Spleen (tissue), 11 donors: ENCODE results near the gene EIF2B2. TPM values are rescaled to one million over a fixed set of nuclear protein-coding genes. Genes with fewer than 3 reads are reported as not detected.
A peak's percentile ranks its signal among the peaks of the same experiment; 100 is the strongest.

Experiments
- DNase-seq: peaks from one replicate; pipeline ENCODE4 v3.0.0-alpha.2; 2020
- H3K27ac ChIP-seq, 8 donors: fragments of 200-600 bp; sonication (generic) in 7 of 8; 1 replicate in 4 of 8; 2 replicates in 4 of 8; pipeline versions ENCODE4 v1.5.0 to v1.8.0; 2016 to 2021; ENCODE audit warnings: inconsistent platforms in 4 of 8, mild to moderate bottlenecking in 4 of 8, moderate library complexity in 1 of 8
- H3K27me3 ChIP-seq, 7 donors: fragments of 200-600 bp; sonication (generic) in 6 of 7; replicated peaks in 1 of 7; 1 replicate in 4 of 7; 2 replicates in 3 of 7; pipeline versions ENCODE4 v1.5.0 to v1.8.0; 2016 to 2021; ENCODE audit warnings: inconsistent platforms in 3 of 7, mild to moderate bottlenecking in 1 of 7
- H3K36me3 ChIP-seq, 6 donors: fragments of 200-600 bp; sonication (generic) in 5 of 6; 1 replicate in 4 of 6; 2 replicates in 2 of 6; pipeline versions ENCODE4 v1.5.0 to v1.8.0; 2016 to 2021; ENCODE audit warnings: inconsistent platforms in 2 of 6
- H3K4me1 ChIP-seq, 6 donors: fragments of 200-600 bp; sonication (generic) in 5 of 6; 1 replicate in 3 of 6; 2 replicates in 3 of 6; pipeline versions ENCODE4 v1.5.0 to v1.8.0; 2016 to 2021; ENCODE audit warnings: inconsistent platforms in 3 of 6
- H3K4me3 ChIP-seq, 8 donors: fragments of 200-600 bp; sonication (generic) in 7 of 8; 1 replicate in 4 of 8; 2 replicates in 4 of 8; pipeline versions ENCODE4 v1.5.0 to v1.8.0; 2016 to 2021; ENCODE audit warnings: inconsistent platforms in 4 of 8, mild to moderate bottlenecking in 4 of 8, moderate library complexity in 2 of 8
- H3K9me3 ChIP-seq, 8 donors: fragments of 200-600 bp; sonication (generic) in 7 of 8; 1 replicate in 4 of 8; 2 replicates in 4 of 8; pipeline versions ENCODE4 v1.5.0 to v1.8.0; 2016 to 2021; ENCODE audit warnings: inconsistent platforms in 4 of 8
- POLR2A ChIP-seq, 3 donors: fragments of 450-650 bp; IDR thresholded peaks; one replicate each; pipeline ENCODE4 v1.5.1; 2017; ENCODE audit warnings: antibody characterized with exemption in 3 of 3, mild to moderate bottlenecking in 1 of 3
- POLR2AphosphoS5 ChIP-seq, 3 donors: sonication (generic); formaldehyde crosslinking; IDR thresholded peaks; one replicate each; pipeline ENCODE4 v1.5.1; 2017; ENCODE audit warnings: antibody characterized with exemption in 3 of 3
- WGBS, 5 donors: extraction: QIAGEN DNeasy Blood & Tissue Kit in 3 of 5; methylation state at CpG; one replicate each; pipeline versions ENCODE4 v1.1.5 to v1.1.7; 2013 to 2018; 5-methylcytosine and 5-hydroxymethylcytosine counted together
- intact Hi-C: fragments of 100-400 bp; cut with DNase I; formaldehyde crosslinking; loops from one replicate; pipeline ENCODE4 v1.15.0; 2023; ENCODE audit warnings: low total_unique reads
- polyA plus RNA-seq, 3 donors: library from polyadenylated mRNA; stranded (reverse); fragments of 200-250 nt; gene quantifications; one replicate each; pipeline ENCODE4 v1.2.1, GENCODE V29; 2013
- total RNA-seq, 7 donors: library from RNA; depleted of rRNA in 3 of 7; stranded (reverse); fragments of >200 nt in 3 of 7; fragmentation: NEBNext Ultra II Directional in 4 of 7; extraction: Animal tissue kit (Norgen Biotek cat#: 25700) in 4 of 7; gene quantifications; one replicate each; pipeline versions ENCODE4 v1.1.0 to v1.2.1, GENCODE V29; 2016 to 2021
- TF ChIP-seq, protein P1 (sequence below), 11 experiments: fragments of 200-600 bp in 7 of 11; fragments of 450-650 bp in 4 of 11; sonication (generic) in 4 of 11; IDR thresholded peaks in 8 of 11; conservative IDR thresholded peaks in 3 of 11; 1 replicate in 7 of 11; 2 replicates in 4 of 11; pipeline versions ENCODE4 v1.4.0 to v1.8.0; 2016 to 2021; ENCODE audit warnings: antibody characterized with exemption in 11 of 11, inconsistent platforms in 4 of 11, mild to moderate bottlenecking in 1 of 11
- donor health status: healthy with polysubstance abuse.
- donor health status: DM: no; HTN: no; CAD: no; lungs with moderate emphysema.
- donor health status: DM: no; HTN: no; CAD: no.
- donor health status: Bipolar disorder and iron deficiency.
- donor health status: healthy.
- donor health status: DM: no; HTN: no; CAD: no.
- donor health status: DM: yes; HTN: yes; CAD: no.

EIF2B2 gene
- total and polyA plus RNA-seq, 10 donors, result 16.0 to 38.1 (median 25.8) TPM

- DNase-seq, result no peak
- Histone ChIP-seq H3K36me3 (no peaks in the 10 kb centered on the region), H3K4me3 (no peak overlapping the region), H3K4me1 (peaks cover 0 to 12% (median 8%) of the 10 kb centered on the region in 6 donors), H3K27ac (no peak overlapping the region), H3K27me3 (no peaks in the 10 kb centered on the region), H3K9me3 (no peaks in the 10 kb centered on the region)
- intact Hi-C loops, result no loop called here
- WGBS, 5 donors, result 68 to 100% (median 84%) methylated on average over 1 of the region's 1 CpG
- TF ChIP-seq POLR2A (IDR thresholded peaks at IDR 0.05) (no peak), POLR2AphosphoS5 (IDR thresholded peaks at IDR 0.05) (no peak)
- TF ChIP-seq, protein P1, sequence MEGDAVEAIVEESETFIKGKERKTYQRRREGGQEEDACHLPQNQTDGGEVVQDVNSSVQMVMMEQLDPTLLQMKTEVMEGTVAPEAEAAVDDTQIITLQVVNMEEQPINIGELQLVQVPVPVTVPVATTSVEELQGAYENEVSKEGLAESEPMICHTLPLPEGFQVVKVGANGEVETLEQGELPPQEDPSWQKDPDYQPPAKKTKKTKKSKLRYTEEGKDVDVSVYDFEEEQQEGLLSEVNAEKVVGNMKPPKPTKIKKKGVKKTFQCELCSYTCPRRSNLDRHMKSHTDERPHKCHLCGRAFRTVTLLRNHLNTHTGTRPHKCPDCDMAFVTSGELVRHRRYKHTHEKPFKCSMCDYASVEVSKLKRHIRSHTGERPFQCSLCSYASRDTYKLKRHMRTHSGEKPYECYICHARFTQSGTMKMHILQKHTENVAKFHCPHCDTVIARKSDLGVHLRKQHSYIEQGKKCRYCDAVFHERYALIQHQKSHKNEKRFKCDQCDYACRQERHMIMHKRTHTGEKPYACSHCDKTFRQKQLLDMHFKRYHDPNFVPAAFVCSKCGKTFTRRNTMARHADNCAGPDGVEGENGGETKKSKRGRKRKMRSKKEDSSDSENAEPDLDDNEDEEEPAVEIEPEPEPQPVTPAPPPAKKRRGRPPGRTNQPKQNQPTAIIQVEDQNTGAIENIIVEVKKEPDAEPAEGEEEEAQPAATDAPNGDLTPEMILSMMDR (IDR thresholded peaks at IDR 0.05 in 8 of 11, conservative IDR thresholded peaks at IDR 0.05 in 3 of 11), result no peak
Observed at GRCh38 chr14:74968811-74969210, 33.9 kb upstream of the EIF2B2 start.

DNA sequence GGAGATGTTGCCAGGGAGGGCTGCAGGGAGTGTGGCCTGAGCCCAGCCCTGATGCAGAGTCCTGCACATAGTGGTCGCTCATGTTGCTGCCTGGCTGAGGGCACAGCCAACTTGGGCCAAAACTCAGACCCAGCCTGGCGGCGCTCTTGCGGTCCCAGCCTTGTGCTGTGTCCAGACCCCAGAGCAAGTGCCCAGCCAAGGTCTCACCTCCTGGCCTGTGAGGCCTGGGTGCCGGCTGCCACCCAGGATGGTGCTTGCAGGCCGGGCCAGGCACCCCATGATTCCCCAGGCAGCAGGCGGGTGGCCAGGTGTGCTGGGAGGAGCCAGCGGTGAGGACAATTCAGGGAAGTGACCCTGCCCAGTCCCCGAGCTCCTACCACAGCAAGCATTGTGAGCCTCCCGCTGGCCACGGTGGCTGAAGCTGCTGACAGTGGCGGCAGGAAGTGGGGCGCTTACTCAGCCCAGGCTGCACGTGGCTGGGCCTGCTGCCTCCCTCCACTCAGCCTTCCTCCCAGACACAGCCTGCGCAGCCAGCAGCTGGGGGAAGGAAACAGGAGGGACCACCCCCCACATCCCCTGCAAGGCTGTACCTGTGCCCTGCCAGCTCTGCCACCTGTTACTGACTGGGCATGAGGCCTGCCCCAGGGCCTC, 29.6 kb upstream of the EIF2B2 start:
- no peak overlapping the region for H3K4me3 ChIP-seq
- peak; percentile 86 for DNase-seq
- H3K36me3 ChIP-seq, result no peaks in the 10 kb centered on the region
- intact Hi-C loops, result no loop called here
- 19 to 54% (median 49%) methylated on average over 6 to 15 of the region's 15 CpGs for WGBS, 5 donors
- H3K27ac ChIP-seq, result peak overlapping the region in 2 of 8 donors; percentile 15 to 51
- H3K4me1 ChIP-seq, result peaks cover 0 to 15% (median 11%) of the 10 kb centered on the region in 6 donors
- TF ChIP-seq POLR2AphosphoS5 (IDR thresholded peaks at IDR 0.05), result peak; percentile 41 to 79 (median 60)
- TF ChIP-seq, protein P1 (IDR thresholded peaks at IDR 0.05 in 8 of 11, conservative IDR thresholded peaks at IDR 0.05 in 3 of 11), result no peak
- no peaks in the 10 kb centered on the region for H3K9me3 ChIP-seq
- H3K27me3 ChIP-seq, result no peaks in the 10 kb centered on the region

- Histone ChIP-seq H3K9me3 (no peaks in the 10 kb centered on the region), H3K27me3 (no peaks in the 10 kb centered on the region), H3K36me3 (no peaks in the 10 kb centered on the region), H3K27ac (peak overlapping the region in 1 of 8 donors; percentile 16), H3K4me1 (peaks cover 0 to 17% (median 12%) of the 10 kb centered on the region in 6 donors), H3K4me3 (no peak overlapping the region)
- 89 to 94% (median 93%) methylated on average over 5 of the region's 5 CpGs for WGBS, 5 donors
- no peak for DNase-seq
- intact Hi-C loops, result no loop called here
- TF ChIP-seq POLR2A (IDR thresholded peaks at IDR 0.05) (no peak), POLR2AphosphoS5 (IDR thresholded peaks at IDR 0.05) (no peak)
- TF ChIP-seq, protein P1 (IDR thresholded peaks at IDR 0.05 in 8 of 11, conservative IDR thresholded peaks at IDR 0.05 in 3 of 11), result no peak
Observed at GRCh38 chr14:74973905-74974363, 28.8 kb upstream of the EIF2B2 start.

DNA sequence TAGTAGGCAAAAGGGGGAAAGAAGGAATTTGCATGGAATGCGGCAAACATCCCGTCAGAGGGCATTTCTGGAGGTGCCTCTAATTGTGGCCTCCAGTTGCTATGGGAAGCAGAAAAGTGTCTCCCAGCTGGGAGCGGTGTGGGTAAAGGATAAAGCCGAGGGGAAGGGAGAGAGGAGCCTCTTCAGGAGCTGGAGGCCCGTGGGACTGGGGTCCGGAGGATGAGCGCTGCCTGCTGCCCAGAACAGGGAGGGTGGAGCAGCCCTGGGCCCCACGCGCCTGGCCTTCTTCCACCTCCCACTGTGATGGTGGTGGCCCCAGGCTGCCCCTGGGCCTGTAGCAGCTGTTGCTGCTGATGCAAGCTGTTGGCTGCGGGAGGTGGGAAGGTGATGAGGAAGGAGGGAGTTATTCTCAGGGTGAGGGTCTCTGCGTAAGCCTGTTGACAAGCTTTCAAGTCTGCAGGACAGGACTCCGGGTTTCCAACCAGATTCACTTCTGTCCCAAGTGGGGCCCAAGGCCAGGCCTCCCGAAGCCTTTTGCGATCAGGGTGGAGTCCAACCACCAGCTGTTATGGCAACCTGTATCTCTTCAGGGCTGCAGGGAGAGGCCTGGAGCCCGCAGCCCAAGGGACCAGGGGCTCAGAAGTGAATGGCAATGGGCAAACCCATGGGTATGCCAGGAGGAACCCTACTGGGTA, 28.2 kb upstream of the EIF2B2 start:
- H3K27ac ChIP-seq, result peak overlapping the region in 1 of 8 donors; percentile 16
- WGBS, 5 donors, result 85 to 93% (median 91%) methylated on average over 11 to 15 of the region's 15 CpGs
- H3K27me3 ChIP-seq, result no peaks in the 10 kb centered on the region
- TF ChIP-seq POLR2AphosphoS5 (IDR thresholded peaks at IDR 0.05) (no peak), POLR2A (IDR thresholded peaks at IDR 0.05) (no peak)
- TF ChIP-seq, protein P1 (IDR thresholded peaks at IDR 0.05 in 8 of 11, conservative IDR thresholded peaks at IDR 0.05 in 3 of 11), result no peak
- H3K9me3 ChIP-seq, result no peaks in the 10 kb centered on the region
- no peaks in the 10 kb centered on the region for H3K36me3 ChIP-seq
- peaks cover 0 to 17% (median 12%) of the 10 kb centered on the region in 6 donors for H3K4me1 ChIP-seq
- no peak for DNase-seq
- intact Hi-C loops, result no loop called here
- no peak overlapping the region for H3K4me3 ChIP-seq
